T follicular helper cell (primary cell): Measurements from ENCODE around the gene CDH4.

Experiments
- DNase-seq: peaks from one replicate; pipeline ENCODE4 v3.0.0-alpha.2; 2020; ENCODE audit warnings: low read depth

Gene CDH4

DNA sequence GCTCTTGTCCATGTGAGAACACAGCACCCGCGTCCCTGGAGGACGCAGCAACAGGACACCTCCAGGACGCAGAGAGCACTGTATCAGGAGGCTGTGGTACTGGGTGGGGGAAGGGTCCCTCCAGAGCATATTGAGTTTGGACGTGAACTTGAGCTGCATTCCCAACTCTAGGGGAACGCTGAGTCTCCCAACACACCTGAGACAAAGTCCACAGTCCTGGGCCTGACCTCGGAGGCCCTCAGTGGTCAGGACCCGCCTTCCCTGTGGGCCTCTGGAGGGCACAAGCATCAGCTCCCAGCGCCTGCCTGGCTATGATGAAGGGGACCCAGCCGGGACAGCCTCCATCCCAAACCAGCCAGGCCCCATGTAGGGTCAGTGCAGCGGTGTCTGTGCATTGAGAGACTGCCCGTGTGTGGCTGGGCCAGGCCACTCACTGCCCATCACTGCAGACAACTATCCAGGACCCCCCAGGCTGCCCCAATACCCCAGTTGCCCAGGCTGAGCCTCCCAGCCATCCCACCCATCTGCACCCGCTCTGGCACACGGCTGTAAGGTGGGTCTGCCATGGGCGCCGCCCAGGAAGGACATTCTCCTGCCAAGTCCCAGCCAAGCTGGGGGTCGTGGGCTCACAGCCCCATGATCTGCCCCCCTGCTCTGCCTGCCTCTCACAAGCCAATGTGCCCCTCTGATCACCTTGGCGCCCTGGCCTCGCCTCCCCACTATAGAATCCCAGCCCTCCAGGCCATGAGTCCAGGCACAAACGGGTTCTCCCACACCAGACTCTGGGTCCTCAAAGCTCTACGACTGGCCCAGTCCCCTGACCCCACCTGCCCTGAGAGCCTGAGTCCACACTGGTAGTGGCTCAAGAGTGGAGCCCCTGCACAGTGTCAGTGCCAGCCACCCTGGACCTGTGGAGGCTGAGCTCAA is 697.9 kb downstream of the CDH4 start:
- no peak for DNase-seq

GRCh38 chr20:61950641-61951071 is 698.6 kb downstream of the CDH4 start:
- DNase-seq, result no peak

GRCh38 chr20:61951695-61952533 is 699.9 kb downstream of the CDH4 start:
- no peak for DNase-seq

- no peak for DNase-seq
These were observed 701.3 kb downstream of the CDH4 start for GRCh38 chr20:61953037-61954021.

- no peak for DNase-seq
These were observed 702.4 kb downstream of the CDH4 start for GRCh38 chr20:61954276-61955021.

- no peak for DNase-seq
These were observed 703.8 kb downstream of the CDH4 start for GRCh38 chr20:61955668-61956395.

GRCh38 chr20:61956396-61957342 is 704.6 kb downstream of the CDH4 start:
- DNase-seq, result no peak

- no peak for DNase-seq
These were observed 706.1 kb downstream of the CDH4 start for GRCh38 chr20:61957961-61958715.

GRCh38 chr20:61958773-61959700 is 707.0 kb downstream of the CDH4 start:
- no peak for DNase-seq

GRCh38 chr20:61960836-61961235 is 708.8 kb downstream of the CDH4 start:
- no peak for DNase-seq

DNA sequence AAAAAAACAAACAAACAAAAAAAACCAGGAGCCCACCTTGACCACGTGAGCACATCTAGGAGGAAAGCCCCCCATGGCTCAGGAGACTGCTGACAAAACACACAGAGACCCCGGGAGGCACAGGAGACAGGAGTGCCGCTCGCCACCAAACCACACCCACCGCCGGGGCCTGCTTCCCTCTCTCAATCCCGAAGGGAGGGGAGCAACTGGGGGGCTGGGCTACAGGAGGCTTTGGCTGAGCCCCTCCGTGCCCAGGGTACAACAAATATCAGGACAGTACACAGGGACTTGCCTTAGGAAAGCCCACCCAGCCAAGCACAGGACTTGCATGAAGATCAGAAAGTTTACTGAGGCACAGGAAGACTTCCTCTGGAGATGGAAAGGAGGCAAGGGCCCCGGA is 711.1 kb downstream of the CDH4 start:
- DNase-seq, result no peak

DNA sequence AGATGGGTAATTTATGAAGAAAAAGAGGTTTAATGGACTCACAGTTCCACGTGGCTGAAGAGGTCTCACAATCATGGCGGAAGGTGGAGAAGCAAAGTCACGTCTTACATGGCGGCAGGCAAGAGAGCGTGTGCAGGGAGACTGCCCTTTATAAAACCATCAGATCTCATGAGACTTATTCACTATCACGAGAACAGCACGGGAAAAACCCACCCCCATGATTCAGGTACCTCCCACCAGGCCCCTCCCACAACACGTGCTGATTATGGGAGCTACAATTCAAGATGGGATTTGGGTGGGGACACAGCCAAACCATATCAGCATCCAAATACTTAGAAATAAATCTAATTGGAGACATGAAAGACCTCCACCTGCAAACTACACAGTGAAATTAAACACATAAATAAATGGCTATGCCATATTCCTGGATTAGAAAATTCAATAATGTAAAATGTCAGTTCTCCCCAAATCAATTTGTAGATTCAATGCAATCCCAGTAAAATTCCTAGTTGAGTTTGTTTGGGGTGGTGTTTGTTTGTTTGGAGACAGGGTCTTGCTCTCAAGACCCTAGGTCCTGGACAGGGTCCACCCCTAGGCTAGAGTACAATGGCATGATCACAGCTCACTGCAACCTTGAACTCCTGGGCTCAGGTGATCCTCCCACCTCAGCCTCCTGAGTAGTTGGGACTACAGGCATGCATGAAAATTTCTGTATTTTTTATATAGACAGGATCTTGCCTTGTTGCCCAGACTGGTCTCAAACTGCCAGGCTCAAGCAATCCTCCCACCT is 712.0 kb downstream of the CDH4 start:
- no peak for DNase-seq

GRCh38 chr20:61964675-61965605 is 712.9 kb downstream of the CDH4 start:
- DNase-seq, result no peak

GRCh38 chr20:61965606-61966491 is 713.8 kb downstream of the CDH4 start:
- no peak for DNase-seq
